A549 treated with CORT108297 at 1 μM for 4 hours (cell line): ENCODE results near the gene CLCNKA. TPM values are rescaled to one million over a fixed set of nuclear protein-coding genes. Genes with fewer than 3 reads are reported as not detected.

ENCODE experiments used
- total RNA-seq: library from RNA; stranded (reverse); fragments of 200-300 nt; extraction: Qiagen RNA extraction; gene quantifications from 5 replicates; pipeline ENCODE4 v1.2.3, GENCODE V29; 2022

The CLCNKA gene
- 0.06 to 0.09 TPM in 2 of 5 replicates, not detected in the others for total RNA-seq

DNA sequence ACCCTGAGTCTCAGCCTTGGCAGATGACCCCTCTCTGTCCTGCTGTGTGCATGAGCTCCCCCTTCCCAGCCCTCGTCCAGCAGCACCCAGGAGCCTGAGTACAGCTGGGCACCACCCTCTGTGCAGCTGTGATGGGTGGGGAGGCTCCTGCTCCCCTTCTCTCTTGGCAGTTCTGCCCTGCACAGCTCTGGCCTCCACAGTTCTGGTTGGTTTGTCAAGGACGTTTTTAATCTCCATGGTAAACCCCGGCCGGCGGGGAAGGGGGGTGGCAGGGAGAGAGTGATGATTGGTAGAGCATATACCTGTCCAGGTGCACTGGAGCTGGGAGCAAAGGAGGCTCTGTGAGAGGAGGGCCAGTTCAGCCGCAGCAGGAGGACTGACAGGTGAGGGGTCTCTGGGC lies at the start of gene CLCNKA:
CLCNKA (plus strand) TSS at position 356 of the 400 bp plus-strand sequence. CDS start 584 bp downstream, outside the sequence.

DNA sequence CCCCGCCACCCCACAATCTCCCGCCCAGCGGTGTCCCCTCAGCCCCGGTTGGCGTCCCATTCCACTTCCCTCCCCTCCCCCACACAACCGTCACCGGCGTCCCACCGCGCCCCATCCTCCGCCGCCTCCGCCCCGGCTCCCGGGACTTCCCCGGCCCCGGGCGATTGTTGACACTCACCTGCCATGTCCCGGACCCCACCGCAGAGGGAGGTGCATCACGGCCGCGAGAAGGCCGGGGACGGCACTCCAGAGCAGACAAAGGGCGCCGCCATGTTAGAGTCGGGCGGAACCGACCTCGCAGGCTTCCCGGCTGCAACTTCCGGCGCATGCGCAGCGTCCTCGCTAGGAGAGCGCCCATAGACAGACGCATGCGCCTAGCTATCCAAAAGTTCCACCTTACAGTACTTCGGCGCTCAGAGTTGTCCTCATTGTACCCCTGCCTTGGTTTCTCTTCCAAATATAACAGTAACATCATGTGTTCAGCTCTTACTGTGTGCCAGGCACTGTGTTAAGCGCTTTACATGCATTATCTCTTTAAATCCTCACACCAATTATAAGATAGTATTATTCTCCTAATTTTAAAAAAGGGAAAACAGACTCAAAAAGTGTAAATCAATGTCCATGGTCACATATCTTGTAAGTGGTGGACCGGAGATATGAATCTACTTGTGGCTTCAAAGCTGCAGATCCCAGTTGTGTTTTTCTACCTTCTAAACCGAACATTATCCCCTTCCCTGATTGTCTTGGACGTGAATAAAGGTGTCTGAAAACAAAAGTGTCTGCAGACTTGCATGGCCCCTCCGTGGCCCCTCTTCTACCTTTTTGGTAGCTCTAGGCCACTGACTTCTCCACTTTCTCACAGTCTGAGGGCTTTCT lies 45.8 kb upstream of the CLCNKA start, which contains the start of gene ZBTB17:
ZBTB17 (minus strand) TSS at position 297 of the 876 bp plus-strand sequence. CDS start 27,606 bp downstream, outside the sequence.

DNA sequence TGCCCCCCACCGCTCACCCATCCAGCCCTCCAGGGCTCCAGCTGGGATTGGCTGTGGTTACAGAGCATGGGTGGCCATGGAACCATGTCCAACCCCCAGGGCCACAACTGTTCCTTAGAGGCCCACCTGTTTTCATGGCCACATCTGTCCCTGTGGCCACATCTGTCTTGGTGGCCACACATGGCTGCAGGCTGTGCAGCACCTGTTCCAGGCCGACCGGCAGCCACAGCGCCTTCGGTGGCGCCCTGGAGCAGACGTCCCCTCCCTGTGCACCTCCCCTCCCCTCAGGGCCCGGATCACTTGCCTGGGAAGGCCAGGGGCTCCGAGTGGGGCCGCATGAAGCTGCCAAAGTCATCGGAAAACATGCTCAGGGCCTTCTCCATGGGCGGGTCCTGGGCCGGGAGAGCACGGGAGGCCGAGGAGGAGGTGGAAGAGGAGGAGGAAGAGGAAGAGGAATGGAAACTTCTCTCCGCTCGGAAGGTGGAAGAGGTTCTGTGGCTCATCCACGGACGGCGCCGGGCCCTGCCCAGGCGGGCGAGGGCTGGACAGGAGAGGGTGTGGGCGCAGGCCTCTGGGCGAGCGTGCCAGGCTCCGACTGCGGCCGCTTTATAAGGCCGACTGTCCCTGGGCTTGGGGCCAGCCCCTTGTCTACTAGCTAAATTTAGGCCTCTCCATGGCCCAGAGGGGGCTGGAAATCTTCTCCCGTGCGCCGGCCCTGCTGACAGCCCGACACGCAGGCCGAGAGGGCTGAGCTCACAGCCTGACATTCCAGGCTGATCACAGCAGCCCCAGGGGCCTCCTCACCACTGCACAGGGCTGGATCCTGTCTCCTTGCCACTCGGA lies 4.2 kb upstream of the CLCNKA start, which contains the start of gene HSPB7:
HSPB7 (minus strand) TSS at position 583 of the 843 bp plus-strand sequence; CDS start at position 503, 80 bp downstream.

DNA sequence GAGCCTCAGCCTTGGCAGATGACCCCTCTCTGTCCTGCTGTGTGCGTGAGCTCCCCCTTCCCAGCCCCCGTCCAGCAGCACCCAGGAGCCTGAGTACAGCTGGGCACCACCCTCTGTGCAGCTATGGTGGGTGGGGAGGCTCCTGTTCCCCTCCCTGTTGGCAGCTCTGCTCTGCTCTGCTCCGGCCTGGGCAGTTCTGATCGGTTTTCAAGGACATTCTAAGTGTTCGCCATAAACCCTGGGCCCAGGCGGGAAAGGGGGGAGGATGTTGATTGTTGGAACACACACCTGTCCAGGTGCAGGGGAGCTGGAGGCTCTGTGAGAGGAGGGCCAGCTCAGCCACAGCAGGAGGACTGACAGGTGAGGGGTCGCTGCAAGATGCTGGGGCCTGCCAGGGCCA lies 21.7 kb downstream of the CLCNKA start, which contains the start of gene CLCNKB:
CLCNKB (plus strand) TSS at position 262 of the 400 bp plus-strand sequence. CDS start 711 bp downstream, outside the sequence.

DNA sequence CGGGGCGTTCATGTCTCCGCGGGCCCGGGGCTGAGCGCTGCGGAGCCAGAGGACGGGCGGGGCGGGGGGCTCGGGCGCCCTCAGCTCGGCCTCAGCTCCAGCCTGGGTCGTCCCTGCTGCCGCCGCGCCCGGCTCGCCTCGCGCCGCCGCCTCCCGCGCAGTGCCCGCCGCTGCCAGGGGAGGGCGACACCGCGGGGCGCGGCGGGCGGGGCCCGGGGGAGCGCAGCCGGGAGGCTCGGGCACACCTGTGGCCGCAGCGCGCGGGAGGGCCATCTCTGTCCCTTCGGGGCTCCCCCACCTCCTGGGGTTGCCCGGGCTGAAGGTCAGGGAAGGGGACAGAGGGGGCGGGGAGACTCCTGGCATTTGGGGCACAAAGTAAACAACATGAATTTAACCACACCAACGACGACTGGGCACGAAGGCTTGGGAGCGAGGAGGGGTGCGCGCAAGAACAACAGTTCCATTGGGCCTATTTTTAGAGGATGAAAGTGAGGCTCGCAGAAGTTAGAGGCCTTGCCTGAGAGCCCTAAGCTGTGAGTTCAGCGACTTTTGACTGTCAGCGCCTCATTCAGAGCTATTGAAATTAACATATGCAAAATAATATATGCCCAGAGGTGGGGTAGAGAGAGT lies 51.8 kb downstream of the CLCNKA start, which contains the start of gene FAM131C:
FAM131C (minus strand) TSS at position 162 of the 630 bp plus-strand sequence. CDS start 209 bp downstream, outside the sequence.

Other genes with a start within 250 kb of the CLCNKA start
- gene UQCRHL, start 214.4 kb upstream of the CLCNKA start, total RNA-seq: 6.5 to 8.6 TPM (median 7.0 TPM) in 5 replicates
- 37.1 to 43.0 TPM (median 40.2 TPM) in 5 replicates for gene SPEN, start 174.3 kb upstream of the CLCNKA start, total RNA-seq
- 9.4 to 14.5 TPM (median 13.5 TPM) in 5 replicates for gene ZBTB17, start 45.9 kb upstream of the CLCNKA start, total RNA-seq
- 0.02 TPM in 1 of 5 replicates, not detected in the others for gene SRARP, start 17.8 kb upstream of the CLCNKA start, total RNA-seq
- 0.07 TPM in 1 of 5 replicates, not detected in the others for gene HSPB7, start 4.0 kb upstream of the CLCNKA start, total RNA-seq
- gene CLCNKB, start 21.7 kb downstream of the CLCNKA start, total RNA-seq: 0.06 to 0.09 TPM (median 0.08 TPM) in 4 of 5 replicates, not detected in the other
- 11.2 to 18.8 TPM (median 17.9 TPM) in 5 replicates for gene FAM131C, start 51.6 kb downstream of the CLCNKA start, total RNA-seq
- gene EPHA2, start 134.0 kb downstream of the CLCNKA start, total RNA-seq: 101 to 153 TPM (median 134 TPM) in 5 replicates
- gene ARHGEF19, start 190.6 kb downstream of the CLCNKA start, total RNA-seq: 5.5 to 7.0 TPM (median 6.3 TPM) in 5 replicates
- gene CPLANE2, start 215.1 kb downstream of the CLCNKA start, total RNA-seq: 3.2 to 4.7 TPM (median 4.0 TPM) in 5 replicates